22Rv1 (cell line): ENCODE measurements around the gene RNASET2.

ENCODE experiments used
- H3K27ac ChIP-seq: fragments of 450-650 bp; 2 replicates; pipeline ENCODE4 v1.5.1; 2017
- ZFX ChIP-seq: fragments of 450-650 bp; IDR thresholded peaks from 2 replicates; pipeline ENCODE4 v1.6.1; 2017; ENCODE audit warnings: antibody characterized with exemption, borderline replicate concordance
- TF ChIP-seq, protein P1 (sequence below): fragments of 450-650 bp; IDR thresholded peaks from 2 replicates; pipeline ENCODE4 v1.5.1; 2017; ENCODE audit warnings: mild to moderate bottlenecking

RNASET2 gene

GRCh38 chr6:166905505-166906134, 50.7 kb downstream of the RNASET2 start:
- no peak overlapping the region for H3K27ac ChIP-seq
- TF ChIP-seq, protein P1, sequence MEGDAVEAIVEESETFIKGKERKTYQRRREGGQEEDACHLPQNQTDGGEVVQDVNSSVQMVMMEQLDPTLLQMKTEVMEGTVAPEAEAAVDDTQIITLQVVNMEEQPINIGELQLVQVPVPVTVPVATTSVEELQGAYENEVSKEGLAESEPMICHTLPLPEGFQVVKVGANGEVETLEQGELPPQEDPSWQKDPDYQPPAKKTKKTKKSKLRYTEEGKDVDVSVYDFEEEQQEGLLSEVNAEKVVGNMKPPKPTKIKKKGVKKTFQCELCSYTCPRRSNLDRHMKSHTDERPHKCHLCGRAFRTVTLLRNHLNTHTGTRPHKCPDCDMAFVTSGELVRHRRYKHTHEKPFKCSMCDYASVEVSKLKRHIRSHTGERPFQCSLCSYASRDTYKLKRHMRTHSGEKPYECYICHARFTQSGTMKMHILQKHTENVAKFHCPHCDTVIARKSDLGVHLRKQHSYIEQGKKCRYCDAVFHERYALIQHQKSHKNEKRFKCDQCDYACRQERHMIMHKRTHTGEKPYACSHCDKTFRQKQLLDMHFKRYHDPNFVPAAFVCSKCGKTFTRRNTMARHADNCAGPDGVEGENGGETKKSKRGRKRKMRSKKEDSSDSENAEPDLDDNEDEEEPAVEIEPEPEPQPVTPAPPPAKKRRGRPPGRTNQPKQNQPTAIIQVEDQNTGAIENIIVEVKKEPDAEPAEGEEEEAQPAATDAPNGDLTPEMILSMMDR = no peak
- TF ChIP-seq ZFX = no peak

DNA sequence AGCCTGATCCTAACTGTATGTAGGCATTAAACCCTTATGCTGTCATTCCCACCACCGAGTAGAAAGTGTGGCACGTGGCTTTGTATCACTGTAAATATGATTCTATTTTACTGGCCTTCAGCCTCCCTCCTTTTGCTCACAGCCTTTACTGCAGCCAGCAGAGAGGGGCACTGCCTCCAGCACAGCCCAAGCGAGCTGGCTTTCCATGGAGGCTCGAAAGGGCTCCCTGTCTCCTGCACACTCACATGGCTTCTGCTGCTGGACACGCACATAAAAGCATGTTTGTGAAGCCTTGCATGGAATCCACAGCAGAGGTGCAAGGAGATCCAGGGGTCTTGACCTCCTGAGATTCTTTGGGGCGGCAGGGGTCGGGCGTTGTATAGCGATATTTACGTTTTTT, 51.3 kb downstream of the RNASET2 start:
- TF ChIP-seq, protein P1 = no peak
- no peak for TF ChIP-seq ZFX
- no peak overlapping the region for H3K27ac ChIP-seq

DNA sequence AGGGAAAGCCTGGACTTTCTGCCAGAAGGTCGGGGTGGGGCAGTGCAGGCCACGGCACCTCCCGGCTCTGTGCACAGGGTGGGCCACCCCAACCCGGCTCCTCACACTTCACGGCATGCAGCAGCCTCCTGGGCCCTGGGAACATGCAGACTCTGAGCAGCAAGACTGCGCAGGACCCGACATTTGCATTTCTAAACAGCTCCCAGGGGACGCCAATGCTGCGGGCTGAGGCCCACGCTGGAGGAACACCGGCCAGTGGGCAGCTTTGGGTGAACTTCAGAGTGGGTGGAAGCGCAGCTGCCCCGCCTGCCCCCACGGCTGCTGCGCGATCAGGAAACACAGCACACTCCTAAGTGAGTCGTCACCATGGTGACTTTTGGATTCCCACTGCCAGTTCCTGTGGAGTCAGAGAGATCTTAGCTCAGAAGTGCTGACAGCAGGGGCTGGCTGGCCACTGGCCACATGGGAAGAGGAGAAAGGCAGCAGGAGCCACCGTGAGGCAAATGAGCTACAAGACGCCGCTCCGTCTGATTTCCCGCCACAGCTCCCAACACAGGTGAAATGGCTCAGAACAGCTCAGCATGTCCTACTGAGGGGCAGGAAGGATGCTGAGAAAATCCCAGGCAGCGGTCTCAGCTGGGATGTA, 52.1 kb downstream of the RNASET2 start:
- no peak overlapping the region for H3K27ac ChIP-seq
- TF ChIP-seq, protein P1 = no peak
- no peak for TF ChIP-seq ZFX

GRCh38 chr6:166903500-166903899, 52.9 kb downstream of the RNASET2 start:
- TF ChIP-seq, protein P1 = no peak
- TF ChIP-seq ZFX = no peak

DNA sequence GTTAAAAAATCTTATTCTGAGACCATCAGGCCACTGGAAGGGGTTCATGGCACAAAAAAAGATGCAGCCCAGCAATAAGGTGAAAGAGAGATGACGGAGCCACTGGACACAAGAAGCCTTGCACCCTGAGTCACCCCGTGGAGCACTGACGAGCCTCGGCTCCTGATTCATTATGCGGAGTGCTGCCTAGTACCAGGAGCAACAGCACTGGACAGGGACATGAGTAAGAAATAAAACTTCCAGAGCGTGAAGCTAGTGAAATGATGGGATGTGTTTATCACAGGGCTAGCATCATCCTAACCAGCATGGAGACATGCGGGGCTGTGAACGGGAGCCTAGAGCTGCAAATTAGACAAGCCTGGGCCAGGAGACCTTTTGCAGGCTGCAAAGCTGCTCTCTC, 53.3 kb downstream of the RNASET2 start:
- no peak for TF ChIP-seq ZFX
- TF ChIP-seq, protein P1 = no peak
- H3K27ac ChIP-seq = no peak overlapping the region

More at GRCh38 chr6:166903500-166903899, 52.9 kb downstream of the RNASET2 start:
- no peak overlapping the region for H3K27ac ChIP-seq

GRCh38 chr6:166902211-166902755, 54.1 kb downstream of the RNASET2 start:
- H3K27ac ChIP-seq = no peak overlapping the region
- TF ChIP-seq, protein P1 = no peak
- TF ChIP-seq ZFX = no peak

- H3K27ac ChIP-seq = no peak overlapping the region
- TF ChIP-seq ZFX = no peak
- TF ChIP-seq, protein P1 = no peak
These were observed 54.7 kb downstream of the RNASET2 start for GRCh38 chr6:166901626-166902025.
